BJ (cell line): ENCODE measurements around the gene PAK4. TPM values are rescaled to one million over a fixed set of nuclear protein-coding genes. Genes with fewer than 3 reads are reported as not detected.

ENCODE experiments used
- CTCF ChIA-PET: fragments of 350-600 bp; formaldehyde crosslinking; extraction: SDS; loops from one replicate; lab custom pipeline; 2021; ENCODE audit warnings: antibody characterized with exemption, inconsistent platforms; lab: Yijun Ruan, JAX
- POLR2A ChIA-PET: fragments of 300-600 bp; sonication (Branson Sonifier 250); formaldehyde crosslinking; extraction: SDS; loops from one replicate; lab custom pipeline; 2021; ENCODE audit warnings: antibody characterized with exemption; lab: Charles Lee
- DNase-seq: peaks from one replicate; pipeline ENCODE4 v3.0.0-alpha.2; 2011; ENCODE audit warnings: low read depth
- H3K27me3 ChIP-seq: 2 replicates; pipeline ENCODE4 v1.6.0; 2011; ENCODE audit warnings: low read length; ENCODE audit not compliant: control insufficient read depth, insufficient read depth
- H3K36me3 ChIP-seq: 2 replicates; pipeline ENCODE4 v1.5.1; 2011; ENCODE audit warnings: low read length; ENCODE audit not compliant: control insufficient read depth, insufficient read depth
- H3K4me3 ChIP-seq: 2 replicates; pipeline ENCODE4 v1.5.1; 2011; ENCODE audit warnings: low read depth, mild to moderate bottlenecking, control low read depth, low read length
- polyA plus RNA-seq: library from polyadenylated mRNA; depleted of rRNA; stranded (reverse); fragments of >200 nt; gene quantifications from 2 replicates; pipeline ENCODE4 v1.2.3, GENCODE V29; 2011
- TF ChIP-seq, protein P1 (sequence below): IDR thresholded peaks from 2 replicates; pipeline ENCODE4 v1.5.1; 2011; ENCODE audit warnings: low read depth, mild to moderate bottlenecking, control low read depth, inconsistent platforms, low read length, moderate library complexity; ENCODE audit not compliant: insufficient read depth

PAK4 gene
- polyA plus RNA-seq, 1 experiment = 19.6 TPM

- ChIA-PET CTCF (interaction anchor here (0.6 to 0.8 kb wide), 2 partner anchors 12 kb away, joined by 3 to 4 read pairs; no protein-coding TSS in a partner anchor), POLR2A (no interaction called here)
- H3K36me3 ChIP-seq = no peaks in the 10 kb centered on the region
- H3K27me3 ChIP-seq = peaks cover 9% of the 10 kb centered on the region
- TF ChIP-seq, protein P1, sequence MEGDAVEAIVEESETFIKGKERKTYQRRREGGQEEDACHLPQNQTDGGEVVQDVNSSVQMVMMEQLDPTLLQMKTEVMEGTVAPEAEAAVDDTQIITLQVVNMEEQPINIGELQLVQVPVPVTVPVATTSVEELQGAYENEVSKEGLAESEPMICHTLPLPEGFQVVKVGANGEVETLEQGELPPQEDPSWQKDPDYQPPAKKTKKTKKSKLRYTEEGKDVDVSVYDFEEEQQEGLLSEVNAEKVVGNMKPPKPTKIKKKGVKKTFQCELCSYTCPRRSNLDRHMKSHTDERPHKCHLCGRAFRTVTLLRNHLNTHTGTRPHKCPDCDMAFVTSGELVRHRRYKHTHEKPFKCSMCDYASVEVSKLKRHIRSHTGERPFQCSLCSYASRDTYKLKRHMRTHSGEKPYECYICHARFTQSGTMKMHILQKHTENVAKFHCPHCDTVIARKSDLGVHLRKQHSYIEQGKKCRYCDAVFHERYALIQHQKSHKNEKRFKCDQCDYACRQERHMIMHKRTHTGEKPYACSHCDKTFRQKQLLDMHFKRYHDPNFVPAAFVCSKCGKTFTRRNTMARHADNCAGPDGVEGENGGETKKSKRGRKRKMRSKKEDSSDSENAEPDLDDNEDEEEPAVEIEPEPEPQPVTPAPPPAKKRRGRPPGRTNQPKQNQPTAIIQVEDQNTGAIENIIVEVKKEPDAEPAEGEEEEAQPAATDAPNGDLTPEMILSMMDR = no peak
- no peak for DNase-seq
- H3K4me3 ChIP-seq = no peak overlapping the region
These were observed 27.9 kb upstream of the PAK4 start for GRCh38 chr19:39097721-39098120.

- ChIA-PET CTCF (interaction anchor here (0.6 kb wide), 1 partner anchor 11 kb away, joined by 4 read pairs; no protein-coding TSS in a partner anchor), POLR2A (no interaction called here)
- TF ChIP-seq, protein P1 = no peak
- no peak for DNase-seq
- Histone ChIP-seq H3K27me3 (peaks cover 9% of the 10 kb centered on the region), H3K4me3 (no peak overlapping the region), H3K36me3 (no peaks in the 10 kb centered on the region)
These were observed 27.0 kb upstream of the PAK4 start for GRCh38 chr19:39098365-39099269.

DNA sequence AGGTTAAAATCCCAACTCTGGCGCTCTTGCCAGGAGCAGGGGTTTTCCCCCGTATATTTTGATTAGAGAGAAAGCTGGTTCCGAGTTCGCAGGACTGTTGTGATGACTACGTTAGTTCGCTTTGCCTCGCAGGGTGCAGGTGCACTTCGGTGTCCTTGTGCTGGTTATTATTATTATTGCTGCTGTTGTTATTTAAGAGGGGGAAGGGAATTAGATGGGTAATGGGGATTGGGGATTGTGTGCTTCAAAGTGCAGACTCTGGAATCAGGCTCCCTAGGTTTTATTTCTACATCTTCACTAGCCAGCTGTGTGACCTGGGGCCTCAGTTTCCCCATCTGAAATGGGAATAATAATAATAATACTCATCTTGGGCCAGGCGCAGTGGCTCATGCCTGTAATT, 26.2 kb upstream of the PAK4 start:
- POLR2A ChIA-PET = no interaction called here
- TF ChIP-seq, protein P1 = no peak

DNA sequence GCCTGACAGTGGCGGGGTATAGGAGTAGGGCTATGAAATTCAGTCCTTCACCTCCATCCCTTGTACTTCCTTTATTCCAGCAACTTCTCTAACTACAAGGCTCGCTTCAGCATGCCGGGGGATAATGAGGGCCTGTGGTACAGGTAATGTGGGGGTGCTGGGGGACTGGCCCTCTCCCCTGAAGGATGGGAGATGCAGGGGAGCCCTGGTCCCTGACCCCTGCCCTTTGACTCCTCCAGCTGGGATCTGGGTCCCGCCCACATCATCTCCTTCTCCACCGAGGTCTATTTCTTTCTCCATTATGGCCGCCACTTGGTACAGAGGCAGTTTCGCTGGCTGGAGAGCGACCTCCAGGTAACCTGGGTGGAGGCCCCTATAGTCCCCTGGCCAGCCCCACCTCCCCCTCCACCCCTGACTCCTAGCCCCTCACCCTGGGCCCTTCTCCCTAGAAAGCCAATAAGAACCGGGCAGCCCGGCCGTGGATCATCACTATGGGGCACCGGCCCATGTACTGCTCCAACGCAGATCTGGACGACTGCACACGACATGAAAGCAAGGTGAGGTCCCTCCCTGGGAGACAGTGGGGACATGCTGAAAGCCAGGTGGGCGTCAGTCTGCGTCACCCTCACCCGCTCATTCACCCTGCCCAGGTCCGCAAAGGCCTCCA, 25.0 kb upstream of the PAK4 start:
- CTCF ChIA-PET = interaction anchor here (3.4 kb wide), 1 partner anchor 10 kb away, joined by 22 read pairs; no protein-coding TSS in a partner anchor
- no peak overlapping the region for H3K4me3 ChIP-seq
- no peak for DNase-seq
- peaks cover 9% of the 10 kb centered on the region for H3K27me3 ChIP-seq
- no peaks in the 10 kb centered on the region for H3K36me3 ChIP-seq
- TF ChIP-seq, protein P1 = no peak
- POLR2A ChIA-PET = no interaction called here

More for the DNA sequence above, 26.2 kb upstream of the PAK4 start:
- Histone ChIP-seq H3K36me3 (no peaks in the 10 kb centered on the region), H3K27me3 (peaks cover 9% of the 10 kb centered on the region), H3K4me3 (no peak overlapping the region)
- DNase-seq = no peak
- CTCF ChIA-PET = interaction anchor here (3.4 kb wide), 1 partner anchor 11 kb away, joined by 22 read pairs; no protein-coding TSS in a partner anchor

DNA sequence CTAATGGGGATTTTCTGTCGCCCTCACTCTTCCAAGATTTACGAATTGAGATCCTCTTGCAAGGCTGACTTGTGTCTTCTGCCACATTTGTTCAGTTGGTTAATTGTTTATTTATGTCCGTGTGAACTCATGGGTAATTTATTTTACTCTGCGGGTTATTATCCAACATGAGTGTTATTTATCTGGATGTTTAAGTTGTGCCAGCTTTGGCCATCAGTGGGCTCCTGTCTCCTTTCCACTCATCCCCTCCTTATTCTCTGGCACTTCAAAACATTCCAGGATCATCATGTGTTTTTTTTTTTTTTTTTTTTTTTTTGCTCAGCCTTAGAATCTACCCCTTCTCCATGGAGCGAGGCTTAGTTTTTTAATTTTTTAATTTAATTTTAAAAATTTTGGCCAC, 22.4 kb upstream of the PAK4 start:
- POLR2A ChIA-PET = no interaction called here
- H3K4me3 ChIP-seq = no peak overlapping the region
- DNase-seq = no peak
- no peaks in the 10 kb centered on the region for H3K36me3 ChIP-seq
- CTCF ChIA-PET = interaction anchor here (0.6 kb wide), 1 partner anchor 377 kb away, joined by 3 read pairs; the partner anchor contains the start of gene TIMM50
- TF ChIP-seq, protein P1 = no peak
- peaks cover 9% of the 10 kb centered on the region for H3K27me3 ChIP-seq
